ENCODE measurements around the gene ITGBL1.

GRCh38 chr13:101708115-101708514 lies 255.6 kb downstream of the ITGBL1 start:
- TF ChIP-seq CTCF (tag by site-specific recombination; IDR thresholded peaks at IDR 0.05) = no peak
- TF ChIP-seq ZNF548 (tag by site-specific recombination; IDR thresholded peaks at IDR 0.05) = no peak
- TF ChIP-seq ZNF292 (tag by site-specific recombination; IDR thresholded peaks at IDR 0.05; ENCODE audit: borderline replicate concordance, low read depth) = no peak
- TF ChIP-seq TCF7L2 (IDR thresholded peaks at IDR 0.05; ENCODE audit: borderline replicate concordance, low read depth, low read length) = no peak
- TF ChIP-seq SP7 (tag by site-specific recombination; IDR thresholded peaks at IDR 0.05) = no peak

Data from HEK293 (cell line).